ENCODE measurements around the gene POLR1C. TPM values are rescaled to one million over a fixed set of nuclear protein-coding genes. Genes with fewer than 3 reads are reported as not detected.
"Not testable (repeated sequence)": the region's sequence is repeated elsewhere in the genome, so short reads cannot be mapped to it uniquely, and the experiment has no call there.

POLR1C gene
- total RNA-seq, 1 donor: 28.5 TPM

- TF ChIP-seq CTCF (IDR thresholded peaks at IDR 0.05; ENCODE audit: insufficient read depth, low read depth, low read length): no peak
- no peak for DNase-seq (ENCODE audit: low read depth)
- H3K4me3 ChIP-seq (ENCODE audit: low read depth, low read length): no peak overlapping the region
These were observed 4.9 kb downstream of the POLR1C start for GRCh38 chr6:43521836-43522235.

DNA sequence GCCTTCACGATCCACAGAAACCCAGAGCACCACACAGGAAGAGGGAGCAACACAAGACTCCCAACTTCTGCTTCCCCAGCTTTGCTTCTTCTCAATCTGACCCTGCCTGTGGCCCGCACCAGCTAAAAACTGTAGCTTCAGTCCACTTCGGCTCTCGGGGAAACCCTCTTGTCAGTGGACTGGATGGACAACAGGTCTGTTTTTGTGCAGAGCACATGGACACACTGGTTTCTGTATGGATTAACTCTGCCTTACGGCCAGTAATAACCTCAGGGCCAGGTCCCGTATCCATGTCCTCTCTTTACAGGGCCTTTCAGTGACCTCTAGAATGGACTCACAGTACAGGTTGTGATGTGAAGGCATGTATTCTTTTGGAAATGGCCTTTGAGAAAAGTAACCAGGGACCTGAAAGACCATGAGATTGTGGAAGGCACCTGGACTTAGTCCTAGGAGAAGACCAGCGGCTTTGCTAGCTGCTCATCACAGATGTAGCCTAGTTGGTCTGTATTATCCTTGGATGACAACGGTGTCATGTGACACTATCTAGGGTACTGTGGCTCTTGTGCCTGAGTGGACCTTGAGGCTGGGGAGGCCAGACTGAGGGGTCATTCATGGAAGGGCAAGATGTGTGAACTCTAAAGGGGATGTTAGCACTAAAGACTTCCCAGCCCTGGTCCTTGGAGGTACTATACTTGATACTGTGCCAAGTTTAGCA lies 5.8 kb downstream of the POLR1C start:
- TF ChIP-seq CTCF (IDR thresholded peaks at IDR 0.05; ENCODE audit: insufficient read depth, low read depth, low read length): no peak
- no peak for DNase-seq (ENCODE audit: low read depth)
- no peak overlapping the region for H3K4me3 ChIP-seq (ENCODE audit: low read depth, low read length)

GRCh38 chr6:43523284-43523683 lies 6.4 kb downstream of the POLR1C start:
- no peak for TF ChIP-seq CTCF (IDR thresholded peaks at IDR 0.05; ENCODE audit: insufficient read depth, low read depth, low read length)
- DNase-seq (ENCODE audit: low read depth): no peak
- no peak overlapping the region for H3K4me3 ChIP-seq (ENCODE audit: low read depth, low read length)

- no peak for TF ChIP-seq CTCF (IDR thresholded peaks at IDR 0.05; ENCODE audit: insufficient read depth, low read depth, low read length)
- H3K4me3 ChIP-seq (ENCODE audit: low read depth, low read length): no peak overlapping the region
- no peak for DNase-seq (ENCODE audit: low read depth)
These were observed 7.6 kb downstream of the POLR1C start for GRCh38 chr6:43524483-43524961.

DNA sequence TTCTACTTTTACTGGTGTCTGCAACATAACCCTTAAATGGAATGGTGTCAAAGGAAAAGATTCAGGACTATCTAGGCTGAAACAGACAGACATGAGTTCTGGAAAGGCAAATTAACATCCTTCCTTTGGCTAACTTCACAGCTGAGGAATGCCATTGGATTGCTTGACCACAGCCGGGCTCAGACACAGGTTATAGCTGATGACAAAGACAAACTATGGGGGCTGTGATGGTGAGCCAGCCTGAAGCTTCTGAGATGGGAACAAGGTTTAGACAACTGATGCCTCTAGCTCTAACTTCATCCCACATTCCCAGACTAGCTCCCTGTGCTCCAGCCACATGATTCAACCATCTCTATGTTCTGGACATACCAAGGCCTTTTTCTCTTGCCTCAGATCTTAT lies 15.3 kb downstream of the POLR1C start:
- TF ChIP-seq CTCF (IDR thresholded peaks at IDR 0.05; ENCODE audit: insufficient read depth, low read depth, low read length): no peak
- no peak for DNase-seq (ENCODE audit: low read depth)
- no peak overlapping the region for H3K4me3 ChIP-seq (ENCODE audit: low read depth, low read length)

DNA sequence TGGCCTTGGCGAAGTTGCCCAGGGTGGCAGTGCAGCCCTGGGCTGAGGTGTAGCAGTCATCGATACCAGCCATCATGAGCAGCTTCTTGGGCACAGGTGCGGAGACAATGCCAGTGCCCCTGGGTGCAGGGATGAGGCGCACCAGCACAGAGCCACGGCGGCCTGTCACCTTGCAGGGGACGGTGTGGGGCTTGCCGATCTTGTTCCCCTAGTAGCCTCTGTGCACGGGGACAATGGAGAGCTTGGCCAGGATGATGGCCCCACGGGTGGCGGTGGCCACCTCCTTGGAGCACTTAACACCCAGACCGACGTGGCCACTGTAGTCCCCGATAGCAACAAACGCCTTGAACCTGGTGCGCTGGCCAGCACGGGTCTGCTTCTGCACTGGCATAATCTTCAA lies 22.1 kb downstream of the POLR1C start:
- not testable (repeated sequence) for DNase-seq (ENCODE audit: low read depth); H3K4me3 ChIP-seq (ENCODE audit: low read depth, low read length)

DNA sequence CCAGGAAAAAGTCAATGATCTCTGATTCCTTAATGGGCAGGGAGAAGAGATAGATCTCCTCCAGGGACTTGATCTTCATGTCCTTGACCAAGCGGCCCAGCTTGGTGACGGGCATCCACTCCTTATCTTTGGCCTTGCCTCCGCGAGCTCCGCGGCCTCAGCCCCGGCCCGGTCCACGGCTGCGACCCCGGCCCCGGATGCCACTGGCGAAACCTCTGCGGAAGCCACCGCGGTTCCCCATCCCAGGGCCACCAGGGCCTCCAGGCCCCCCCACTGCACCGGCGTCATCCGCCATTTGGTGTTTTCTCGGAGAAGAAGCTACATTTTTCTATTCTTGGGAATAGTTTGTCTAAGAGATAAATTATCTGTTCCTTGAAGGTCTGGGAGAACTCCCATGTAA lies 22.5 kb downstream of the POLR1C start:
- H3K4me3 ChIP-seq (ENCODE audit: low read depth, low read length); DNase-seq (ENCODE audit: low read depth): not testable (repeated sequence)

- DNase-seq (ENCODE audit: low read depth): no peak
- TF ChIP-seq CTCF (IDR thresholded peaks at IDR 0.05; ENCODE audit: insufficient read depth, low read depth, low read length): no peak
- no peak overlapping the region for H3K4me3 ChIP-seq (ENCODE audit: low read depth, low read length)
These were observed 23.6 kb downstream of the POLR1C start for GRCh38 chr6:43540507-43540906.
